SH-SY5Y (cell line): Measurements from ENCODE around the gene RFPL1.

Experiments
- GATA2 ChIP-seq: IDR thresholded peaks from 2 replicates; pipeline ENCODE4 v1.6.1; 2011; ENCODE audit warnings: mild to moderate bottlenecking, low read depth, low read length
- GATA3 ChIP-seq: IDR thresholded peaks from 2 replicates; pipeline ENCODE4 v1.6.1; 2011; ENCODE audit warnings: low read depth, mild to moderate bottlenecking, low read length, moderate library complexity

DNA sequence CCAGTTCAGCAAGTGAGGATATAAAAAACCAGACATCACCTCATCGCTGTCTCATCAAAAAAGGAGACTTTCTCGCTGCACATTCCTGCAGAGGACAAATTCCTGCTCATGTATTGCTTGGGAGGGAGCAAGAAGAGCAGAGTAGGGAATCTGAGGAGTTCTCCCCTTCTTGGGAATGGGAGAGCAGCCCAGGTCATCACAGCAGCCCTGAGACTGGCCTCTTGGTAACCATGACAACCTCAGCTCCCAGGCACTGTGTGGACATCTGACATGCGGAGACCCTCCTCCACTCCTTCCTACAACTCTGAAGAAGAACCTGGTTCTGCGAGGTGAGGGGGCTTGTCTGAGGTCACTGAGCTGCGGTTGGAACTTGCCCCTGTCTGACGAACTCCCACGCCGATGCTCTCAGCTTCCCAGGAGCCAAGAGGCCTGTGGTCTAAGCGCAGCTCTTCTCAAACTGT is 17.9 kb downstream of the RFPL1 start:
- TF ChIP-seq GATA3, result no peak
- TF ChIP-seq GATA2, result no peak
